GM19397 (cell line): ENCODE data around the gene HSPA4.
"Not testable (repeated sequence)": the region's sequence is repeated elsewhere in the genome, so short reads cannot be mapped to it uniquely, and the experiment has no call there.

ENCODE experiments used
- ATAC-seq: cut with Tn5 transposase; IDR thresholded peaks from one replicate; pipeline ENCODE4 v1.9.1; 2021; ENCODE audit warnings: mild to moderate bottlenecking, moderate library complexity; ENCODE audit not compliant: unreplicated experiment

The HSPA4 gene

GRCh38 chr5:133051542-133052316 lies at the start of gene HSPA4:
TSS of gene HSPA4 (plus strand) at chr5:133052013. CDS start at chr5:133052251, 238 bp downstream.
- ATAC-seq, result peak; percentile 82

GRCh38 chr5:133006653-133007052 lies 45.2 kb upstream of the HSPA4 start:
- no peak for ATAC-seq

GRCh38 chr5:133008455-133008854 lies 43.4 kb upstream of the HSPA4 start:
- ATAC-seq, result not testable (repeated sequence)

GRCh38 chr5:133015466-133015865 lies 36.3 kb upstream of the HSPA4 start:
- no peak for ATAC-seq

GRCh38 chr5:133017964-133018363 lies 33.8 kb upstream of the HSPA4 start:
- no peak for ATAC-seq

- ATAC-seq, result not testable (repeated sequence)
These were observed 32.3 kb upstream of the HSPA4 start for GRCh38 chr5:133019471-133019870.

GRCh38 chr5:133025804-133026663 lies 25.8 kb upstream of the HSPA4 start, which contains the start of gene ZCCHC10:
TSS of gene ZCCHC10 (minus strand) at chr5:133026549. CDS start at chr5:133026537, 12 bp downstream.
- ATAC-seq, result peak; percentile 98

GRCh38 chr5:133026664-133027153 lies 25.1 kb upstream of the HSPA4 start:
- ATAC-seq, result no peak

GRCh38 chr5:133029416-133029815 lies 22.4 kb upstream of the HSPA4 start:
- no peak for ATAC-seq

GRCh38 chr5:133030343-133031005 lies 21.3 kb upstream of the HSPA4 start:
- no peak for ATAC-seq

GRCh38 chr5:133032852-133033742 lies 18.7 kb upstream of the HSPA4 start:
- peak; percentile 60 for ATAC-seq

GRCh38 chr5:133034064-133034463 lies 17.7 kb upstream of the HSPA4 start:
- ATAC-seq, result no peak

GRCh38 chr5:133035224-133035623 lies 16.6 kb upstream of the HSPA4 start:
- no peak for ATAC-seq

- not testable (repeated sequence) for ATAC-seq
These were observed 15.1 kb upstream of the HSPA4 start for GRCh38 chr5:133036677-133037076.

- ATAC-seq, result no peak
These were observed 10.5 kb upstream of the HSPA4 start for GRCh38 chr5:133041157-133041784.

- no peak for ATAC-seq
These were observed 9.9 kb upstream of the HSPA4 start for GRCh38 chr5:133041910-133042309.

- not testable (repeated sequence) for ATAC-seq
These were observed 5.3 kb upstream of the HSPA4 start for GRCh38 chr5:133046560-133046959.

GRCh38 chr5:133047404-133047803 lies 4.4 kb upstream of the HSPA4 start:
- ATAC-seq, result no peak

- no peak for ATAC-seq
These were observed 2.7 kb upstream of the HSPA4 start for GRCh38 chr5:133048993-133049725.
